NCI-H2196 treated with DMSO at 0.1 percent for 48 hours (cell line): ENCODE data around the gene MFSD11.
"Not testable (repeated sequence)": the region's sequence is repeated elsewhere in the genome, so short reads cannot be mapped to it uniquely, and the experiment has no call there.

Source experiments
- DNase-seq: peaks from one replicate; lab custom pipeline; 2025; ENCODE audit not compliant: unreplicated experiment; lab: John Stamatoyannopoulos, UW

The MFSD11 gene

DNA sequence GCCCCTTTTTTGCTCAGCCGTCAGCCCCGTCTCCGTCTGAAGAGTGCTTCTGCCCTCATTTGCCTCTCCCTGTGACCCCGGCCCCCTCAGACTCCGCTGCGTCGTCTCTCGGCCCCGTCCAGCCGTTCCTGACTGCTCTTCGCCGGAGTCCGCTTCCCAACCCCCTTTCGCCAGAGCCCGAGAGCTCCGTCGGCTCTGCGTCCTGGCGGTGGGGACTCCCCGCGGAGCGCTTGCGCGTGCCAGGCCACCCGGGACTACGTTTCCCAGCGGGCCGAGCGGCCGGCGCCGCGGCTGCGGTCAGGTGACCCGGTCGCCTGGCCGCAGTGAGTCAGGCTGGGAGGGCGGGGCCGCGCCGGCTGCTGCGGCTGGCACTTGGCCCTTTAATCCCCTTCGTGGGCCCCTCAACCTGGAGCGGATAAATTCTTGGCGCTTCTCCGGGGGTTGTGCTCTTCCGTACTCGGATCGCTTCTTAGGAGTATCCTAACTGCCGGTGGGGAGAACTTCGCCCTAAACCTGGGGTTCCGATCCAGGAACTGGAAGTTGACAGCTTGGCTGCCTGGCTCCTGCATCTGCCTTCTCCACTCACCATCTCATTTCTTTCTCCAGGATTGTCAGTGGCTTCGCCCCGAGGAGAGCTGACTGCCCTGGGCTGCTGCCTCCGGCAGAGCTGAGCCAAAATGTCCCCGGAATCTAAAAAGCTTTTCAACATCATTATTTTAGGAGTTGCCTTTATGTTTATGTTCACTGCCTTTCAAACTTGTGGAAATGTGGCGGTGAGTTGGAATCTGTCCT is at the start of gene MFSD11:
TSS of gene MFSD11 (plus strand) at position 444 of the 792 bp plus-strand sequence. CDS start at position 678, 234 bp downstream.
- peak; percentile 98 for DNase-seq

DNA sequence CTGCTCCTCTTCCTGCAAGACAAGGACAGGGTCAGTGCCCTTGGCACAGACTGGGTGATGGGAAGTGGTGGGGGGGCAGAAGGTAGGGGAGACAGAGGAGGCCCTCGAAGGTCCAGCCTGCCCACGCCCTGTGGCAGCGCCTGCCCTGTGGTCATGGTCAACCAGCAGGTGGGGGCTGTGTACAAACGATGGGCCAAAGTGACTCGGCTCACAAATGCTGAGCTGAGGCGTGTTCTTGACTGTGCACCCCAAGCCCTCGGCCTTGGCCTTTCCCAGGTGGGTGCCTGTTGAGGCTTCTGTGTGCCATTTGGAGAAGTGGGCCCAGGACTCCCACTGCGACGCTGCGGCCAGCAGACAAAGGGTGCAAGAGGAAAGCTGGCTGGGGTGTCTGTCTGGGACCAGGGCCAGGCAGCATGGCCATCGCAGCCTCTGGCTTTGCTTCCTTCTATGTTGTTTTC is 49.7 kb upstream of the MFSD11 start:
- DNase-seq: no peak

DNA sequence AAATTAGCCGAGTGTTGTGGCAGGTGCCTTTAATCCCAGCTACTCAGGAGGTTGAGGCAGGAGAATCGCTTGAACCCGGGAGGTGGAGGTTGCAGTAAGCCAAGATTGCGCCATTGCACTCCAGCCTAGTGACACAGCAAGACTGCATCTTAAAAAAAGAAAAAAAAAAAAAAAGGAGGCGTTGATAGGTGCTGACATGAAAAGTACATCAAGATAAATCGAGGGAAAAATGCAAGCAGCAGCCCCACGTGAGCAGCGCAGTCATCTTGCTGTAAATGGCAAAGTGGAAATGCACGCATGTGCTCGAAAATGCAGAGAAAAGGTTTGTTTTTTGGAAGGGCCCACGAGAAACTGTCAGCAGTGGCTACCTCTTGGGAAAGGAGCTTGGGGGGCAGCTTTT is 48.1 kb upstream of the MFSD11 start:
- DNase-seq: no peak

DNA sequence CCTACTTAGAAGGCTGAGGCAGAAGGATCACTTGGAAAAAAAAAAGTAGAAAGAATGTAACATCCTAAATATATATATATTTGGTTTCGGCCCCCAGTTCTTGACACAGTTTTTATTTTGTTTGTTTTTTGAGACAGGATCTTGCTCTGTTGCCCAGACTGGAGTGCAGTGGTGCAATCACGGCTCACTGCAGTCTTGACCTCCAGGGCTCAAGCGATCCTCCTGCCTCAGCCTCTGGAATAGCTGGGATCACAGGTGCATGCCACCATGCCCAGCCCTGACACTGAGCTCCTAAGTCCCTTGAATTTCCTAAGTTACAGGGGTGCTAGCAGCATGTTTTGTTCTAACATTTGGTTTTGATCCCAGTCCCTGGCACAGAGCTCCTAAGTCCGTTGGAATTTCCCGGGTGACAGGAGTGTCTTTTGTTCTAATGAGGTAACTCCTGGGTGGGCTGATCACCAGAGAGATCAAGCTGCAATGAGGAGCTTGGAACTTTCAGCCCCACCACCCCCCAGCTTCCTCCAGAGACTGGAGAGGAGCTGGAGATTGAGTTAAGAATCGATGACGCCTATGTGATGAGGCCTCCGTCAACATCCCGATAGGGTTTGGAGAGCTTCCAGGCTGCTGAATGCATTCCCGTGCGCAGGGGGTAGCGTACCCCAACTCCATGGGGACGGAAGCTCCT is 47.2 kb upstream of the MFSD11 start:
- DNase-seq: no peak

DNA sequence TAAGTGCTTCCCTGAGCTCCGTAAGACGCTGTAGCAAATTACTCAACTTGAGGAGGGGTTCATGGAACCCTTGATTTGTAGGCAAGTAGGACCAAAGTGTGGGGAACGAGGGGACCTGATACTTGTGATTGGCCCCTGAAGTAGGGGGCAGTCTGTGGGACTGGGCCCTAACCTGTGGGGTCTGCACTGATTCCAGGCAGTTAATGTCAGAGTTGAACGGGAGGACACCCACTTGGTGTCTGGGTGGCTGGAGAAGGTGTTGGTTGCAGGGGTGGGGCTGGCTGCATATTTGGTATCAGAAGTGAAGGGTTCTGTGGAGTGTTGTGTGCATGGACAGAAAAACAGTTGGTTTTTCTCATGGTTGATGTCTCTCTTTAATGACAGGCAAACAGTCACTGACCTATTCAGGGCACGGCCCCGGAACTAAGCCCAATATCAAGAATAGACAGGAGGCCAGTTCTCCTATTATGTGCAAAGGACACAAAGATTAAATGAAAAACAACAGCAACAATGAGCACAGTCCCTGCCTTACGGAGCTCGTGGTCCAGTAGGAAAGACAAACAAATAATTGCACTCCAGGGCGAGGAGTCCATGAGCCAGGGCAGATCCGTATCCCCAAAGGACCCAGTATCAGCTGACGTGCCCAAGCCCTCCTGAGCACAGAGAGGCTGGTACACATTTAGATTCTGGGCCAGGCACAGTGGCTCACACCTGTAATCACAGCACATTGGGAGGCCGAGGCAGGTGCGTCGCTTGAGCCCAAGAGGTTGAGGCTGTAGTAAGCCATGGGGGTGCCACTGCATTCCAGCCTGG is 46.3 kb upstream of the MFSD11 start:
- DNase-seq: no peak

DNA sequence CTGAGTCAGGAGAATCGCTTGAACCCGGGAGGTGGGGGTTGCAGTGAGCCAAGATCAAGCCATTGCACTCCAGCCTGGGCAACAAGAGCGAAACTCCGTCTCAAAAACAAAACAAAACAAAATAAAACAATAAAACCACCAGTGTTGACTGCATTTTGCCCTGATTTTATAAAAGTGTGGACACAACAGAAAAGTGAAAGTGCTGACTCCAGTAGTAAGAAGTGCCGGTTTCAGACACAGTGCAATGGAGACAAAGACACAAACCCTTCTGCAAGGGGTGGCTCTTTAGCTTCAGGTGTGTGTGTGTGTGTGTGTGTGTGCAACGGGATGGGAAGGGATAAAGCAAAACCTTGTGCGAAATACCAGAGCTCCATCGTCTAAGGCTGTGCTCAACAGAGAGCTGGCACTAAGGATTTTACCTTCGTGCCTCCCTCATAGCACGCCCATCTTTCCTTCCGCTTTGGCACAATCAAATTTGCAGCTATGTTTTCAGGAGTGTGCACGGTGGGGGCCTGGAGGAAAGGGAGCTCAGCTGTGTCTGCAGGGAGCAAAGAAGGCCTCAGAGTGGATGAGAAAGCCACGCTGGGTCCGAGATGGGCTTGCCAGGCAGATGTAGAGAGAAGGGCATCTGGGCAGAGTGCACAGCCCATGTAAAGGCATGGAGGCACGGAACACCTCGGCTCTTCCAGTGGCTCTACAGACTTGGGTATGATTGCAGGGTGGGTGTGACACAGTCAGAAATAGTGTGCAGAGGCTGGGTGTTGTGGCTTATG is 42.7 kb upstream of the MFSD11 start:
- no peak for DNase-seq

DNA sequence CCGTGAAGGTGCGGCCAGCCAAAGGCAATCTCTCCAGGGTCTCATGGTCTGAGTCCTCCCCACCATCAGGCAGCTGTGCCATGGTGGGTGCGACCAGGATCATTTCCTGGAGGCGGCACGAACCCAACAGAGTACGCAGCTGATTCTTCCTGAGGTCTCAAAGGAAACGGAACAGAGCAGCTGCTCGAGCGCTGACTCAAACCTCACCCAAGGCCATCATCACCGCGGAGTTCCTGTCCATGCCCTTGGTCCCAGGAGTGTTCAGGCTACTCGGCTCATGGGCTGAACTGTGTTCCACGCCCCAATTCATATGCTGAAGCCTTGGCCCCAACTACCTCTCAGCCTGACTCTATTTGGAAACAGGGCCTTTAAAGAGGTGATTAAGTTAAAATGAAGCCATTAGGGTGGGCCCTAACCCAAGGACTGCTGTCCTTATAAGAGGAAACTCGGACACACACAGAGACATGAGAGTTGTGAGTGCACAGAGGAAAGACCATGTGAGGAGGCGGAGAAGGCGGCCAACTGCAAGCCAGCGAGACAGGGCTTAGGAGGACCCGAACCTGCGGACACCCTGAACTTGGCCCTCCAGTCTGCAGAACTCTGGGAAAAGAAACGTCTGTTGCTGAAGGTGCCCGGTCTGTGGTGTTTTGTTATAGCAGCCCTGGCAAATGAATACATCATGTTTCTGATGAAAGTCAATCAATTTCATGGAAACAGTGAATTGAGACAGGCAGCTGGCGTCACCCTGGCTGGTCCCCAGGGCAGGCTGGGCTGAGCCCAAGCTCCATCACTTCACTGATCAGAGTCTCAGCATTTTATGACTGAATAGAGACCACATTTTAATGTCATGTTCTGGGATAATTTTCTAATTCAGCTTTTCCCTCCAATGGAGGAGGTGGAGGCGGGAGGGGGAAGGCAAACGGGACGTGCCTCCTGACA is 40.9 kb upstream of the MFSD11 start:
- DNase-seq: no peak

DNA sequence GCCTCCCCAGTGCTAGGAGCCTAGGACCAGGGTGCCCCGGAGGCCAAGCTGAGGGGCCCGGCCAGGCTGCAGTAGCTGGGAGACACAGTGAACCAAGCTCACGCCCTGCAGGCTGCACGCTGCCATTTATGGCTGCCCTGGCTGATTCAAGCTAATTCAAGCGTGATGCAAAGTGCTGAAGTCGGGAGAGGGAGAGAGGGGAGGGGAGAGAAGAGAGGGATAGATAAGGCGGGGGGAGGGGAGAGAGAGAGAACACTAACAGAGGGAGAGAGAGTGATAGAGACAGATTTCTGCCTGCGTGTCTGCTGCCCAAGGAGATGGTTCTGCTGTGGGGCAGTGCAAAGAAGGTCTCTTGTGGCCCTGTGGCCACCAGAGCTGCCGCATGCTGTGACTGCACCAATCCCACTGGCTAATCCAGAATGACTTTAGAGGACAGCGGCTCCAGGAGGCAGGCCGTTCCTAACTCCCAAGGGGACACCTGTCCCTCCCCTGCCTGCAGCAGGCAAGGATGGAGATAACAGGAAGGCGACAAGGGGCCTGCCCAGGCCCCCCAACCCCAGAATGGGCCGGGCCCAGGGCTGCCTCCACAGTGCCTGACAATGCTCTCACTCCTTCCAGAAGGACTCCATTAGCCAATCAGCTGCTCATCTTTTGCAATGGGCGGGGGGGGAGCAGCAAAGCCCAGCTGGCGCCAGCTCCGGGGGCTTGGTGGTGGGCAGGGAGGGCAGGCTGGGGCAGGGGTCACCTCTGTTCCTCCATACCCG is 40.0 kb upstream of the MFSD11 start:
- no peak for DNase-seq

DNA sequence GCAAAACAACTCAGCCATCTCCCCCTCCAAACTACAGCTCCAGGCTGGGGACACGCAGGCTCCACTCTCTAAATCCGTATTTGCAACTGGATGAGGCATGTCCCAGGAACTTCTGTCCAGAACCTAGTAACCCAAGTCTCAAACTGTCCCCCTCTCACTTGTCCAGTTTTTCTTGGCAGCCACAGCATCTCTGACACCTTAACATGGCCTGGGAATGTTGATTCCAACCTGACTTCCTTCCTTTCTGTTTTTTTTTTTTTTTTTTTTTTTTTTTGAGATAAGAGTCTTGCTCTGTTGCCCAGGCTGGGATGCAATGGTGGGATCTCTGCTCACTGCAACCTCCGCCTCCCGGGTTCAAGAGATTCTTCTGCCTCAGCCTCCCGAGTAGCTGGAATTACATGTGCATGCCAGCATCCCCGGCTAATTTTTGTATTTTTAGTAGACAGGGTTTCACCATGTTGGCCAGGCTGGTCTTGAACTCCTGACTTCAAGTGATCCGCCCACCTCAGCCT is 39.4 kb upstream of the MFSD11 start:
- DNase-seq: not testable (repeated sequence)

DNA sequence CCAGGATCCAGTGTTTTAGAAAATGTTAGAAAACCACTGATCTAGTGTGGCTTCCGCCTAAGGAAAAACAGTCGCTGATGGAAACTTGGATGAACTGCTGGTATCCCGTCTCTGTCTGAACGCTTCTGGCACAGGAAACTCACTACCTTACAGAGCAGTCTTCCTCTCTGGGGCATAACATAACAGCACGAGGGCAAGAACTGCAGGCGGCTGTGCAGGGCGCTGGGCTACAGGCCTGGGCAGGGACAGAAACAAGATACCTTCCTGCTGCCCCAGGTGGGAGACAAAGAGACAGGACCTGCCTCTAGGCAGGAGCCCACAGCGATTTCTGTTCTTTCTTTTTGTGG is 37.7 kb upstream of the MFSD11 start:
- no peak for DNase-seq

DNA sequence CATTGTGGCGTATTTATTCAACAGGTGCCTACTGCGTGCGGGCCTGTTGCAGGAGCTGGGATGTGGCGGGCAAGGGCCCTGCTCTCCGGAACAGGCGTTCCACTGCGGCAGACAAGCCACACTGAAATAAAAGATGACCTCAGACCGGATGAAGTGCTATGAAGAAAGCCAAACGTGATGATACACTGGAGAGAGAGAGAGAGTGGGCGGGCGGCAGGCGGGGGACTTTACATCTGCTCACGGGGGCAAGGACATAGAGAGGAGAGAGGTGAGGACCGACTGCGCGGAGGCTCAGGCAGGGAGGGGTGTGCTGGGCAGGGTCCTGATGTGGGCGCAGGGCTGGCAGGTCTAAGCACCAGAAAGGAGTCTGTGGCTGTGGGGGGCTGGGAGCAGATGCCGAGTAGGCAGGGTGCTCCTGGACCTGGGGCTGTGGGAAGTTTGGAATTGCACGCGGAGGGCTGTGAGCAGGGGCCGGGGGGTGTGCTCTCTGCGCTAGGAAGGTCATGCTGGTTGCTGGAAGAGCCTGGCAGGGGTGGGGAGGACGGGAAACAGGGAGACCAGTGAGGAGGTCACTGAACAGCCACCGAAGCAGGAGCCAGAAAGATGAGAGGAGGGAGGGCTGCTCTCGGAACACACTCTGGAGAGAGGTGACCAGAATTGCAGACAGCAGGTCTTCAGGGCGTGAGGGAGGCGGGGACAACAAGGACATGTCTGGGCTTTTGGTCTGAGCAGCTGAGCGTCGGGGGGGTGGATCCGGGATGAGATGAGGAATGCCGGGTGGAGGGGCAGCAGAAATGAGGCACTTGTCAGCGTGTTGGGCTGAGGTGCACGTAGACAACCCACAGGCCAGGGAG is 37.1 kb upstream of the MFSD11 start:
- no peak for DNase-seq

DNA sequence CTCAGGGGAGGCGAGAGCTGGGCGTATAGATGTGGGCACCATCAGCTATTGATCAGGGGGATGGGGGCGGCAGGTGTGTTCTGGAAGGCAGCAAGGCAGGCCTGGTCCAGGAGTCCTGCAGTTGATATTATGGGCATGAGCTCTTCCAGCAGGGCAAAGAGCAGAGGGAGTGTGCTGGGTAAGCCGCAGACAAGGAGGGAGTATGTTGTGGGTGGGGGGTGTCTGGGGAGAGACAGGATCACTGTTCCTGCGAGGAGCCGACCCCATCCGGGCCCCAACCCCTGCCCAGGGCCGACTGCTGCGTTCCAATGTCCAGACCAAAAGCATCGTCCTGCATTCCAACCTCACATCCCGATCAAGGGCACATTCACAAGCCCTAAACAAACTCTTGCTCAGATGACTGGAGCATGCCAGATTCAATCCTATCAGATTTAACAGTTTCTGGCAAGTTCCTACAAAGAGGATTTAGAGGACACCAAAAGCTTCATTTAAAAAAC is 36.4 kb upstream of the MFSD11 start:
- no peak for DNase-seq

DNA sequence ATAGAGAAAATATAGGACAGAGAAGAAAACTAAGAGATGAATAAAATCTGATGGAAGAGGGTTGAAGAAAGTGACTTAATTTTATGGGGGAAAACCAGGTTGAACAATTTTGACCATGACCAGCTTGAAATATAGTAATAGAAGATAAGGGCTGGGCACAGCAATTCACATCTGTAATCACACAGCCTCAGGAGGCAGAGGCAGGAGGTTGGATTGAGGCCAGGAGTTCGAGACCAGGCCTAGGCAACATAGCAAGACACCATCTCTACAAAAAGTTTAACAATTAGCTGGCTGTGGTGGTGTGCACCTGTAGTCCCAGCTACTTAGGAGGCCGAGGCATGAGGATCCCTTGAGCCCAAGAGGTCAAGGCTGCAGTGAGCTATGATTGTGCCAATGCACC is 35.8 kb upstream of the MFSD11 start:
- DNase-seq: no peak

DNA sequence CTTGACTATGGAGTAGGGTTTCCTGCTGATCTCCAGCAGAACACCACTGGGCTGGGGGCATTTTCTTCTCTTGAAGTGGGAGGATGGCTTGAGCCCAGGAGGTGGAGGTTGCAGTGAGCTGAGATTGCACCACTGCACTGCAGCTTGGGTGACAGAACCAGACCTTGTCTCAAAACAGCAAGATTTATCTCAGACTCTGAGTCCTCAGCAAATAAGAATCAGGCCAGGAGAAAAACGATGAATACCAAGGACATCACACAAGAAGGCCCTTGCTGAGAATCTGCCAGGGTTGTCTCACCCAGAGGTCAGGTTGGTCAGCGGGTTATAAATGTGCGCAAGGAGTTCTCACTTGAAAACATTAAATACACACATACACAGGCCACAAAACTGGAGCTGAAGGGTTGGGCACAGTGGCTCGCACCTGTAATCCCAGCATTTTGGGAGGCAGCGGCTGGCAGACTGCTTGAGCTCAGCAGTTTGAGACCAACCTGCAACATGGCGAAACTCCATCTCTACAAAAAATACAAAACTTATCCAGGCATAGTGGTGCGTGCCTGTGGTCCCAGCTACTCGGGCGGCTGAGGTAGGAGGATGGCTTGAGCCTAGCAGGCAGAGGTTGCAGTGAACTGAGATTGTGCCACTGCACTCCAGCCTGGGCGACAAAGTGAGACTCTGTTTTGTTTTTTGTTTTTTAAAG is 34.8 kb upstream of the MFSD11 start:
- no peak for DNase-seq

DNA sequence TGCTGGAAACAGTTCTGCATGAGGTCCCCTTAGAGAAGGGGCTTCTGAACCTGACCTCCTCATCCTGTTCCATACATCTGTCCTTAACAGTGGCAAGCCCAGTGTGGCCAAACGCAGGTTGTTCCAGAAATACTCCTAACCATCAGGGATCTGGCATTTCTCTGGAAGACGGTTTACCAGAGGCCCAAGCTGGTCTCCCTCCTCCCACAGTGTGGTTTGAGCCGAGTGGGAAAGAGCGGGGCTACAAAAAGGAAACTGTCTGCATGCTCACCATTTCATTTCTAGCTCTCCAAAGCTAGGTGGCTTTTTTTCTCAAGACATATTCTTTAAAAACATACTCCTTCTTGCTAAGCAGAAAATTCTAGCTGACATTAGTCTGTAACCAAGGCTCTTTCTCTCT is 33.1 kb upstream of the MFSD11 start:
- no peak for DNase-seq

DNA sequence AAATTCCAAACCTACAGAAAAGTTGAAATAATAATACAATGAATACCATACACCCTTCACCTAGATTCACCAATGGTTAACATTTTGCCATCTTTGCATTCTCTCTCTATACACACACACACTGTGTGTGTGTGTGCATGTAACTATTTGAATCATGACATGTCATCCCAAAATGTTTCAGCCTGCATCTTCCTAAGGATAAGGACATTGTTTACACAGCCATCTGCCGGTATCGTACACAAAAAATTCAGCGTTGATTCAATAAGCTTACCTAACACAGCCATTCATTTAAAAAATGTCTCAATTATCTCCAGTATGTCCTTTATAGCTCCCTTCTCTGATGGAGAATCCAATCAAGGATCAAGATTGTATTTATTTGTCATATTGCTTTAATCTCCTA is 31.1 kb upstream of the MFSD11 start:
- DNase-seq: no peak
